GOT3 (cell line): ENCODE results near the gene TBC1D3B.
"Not testable (repeated sequence)": the region's sequence is repeated elsewhere in the genome, so short reads cannot be mapped to it uniquely, and the experiment has no call there.

Experiments used
- DNase-seq: peaks from one replicate; lab custom pipeline; 2025; ENCODE audit warnings: mixed read lengths; lab: John Stamatoyannopoulos, UW

Gene TBC1D3B

DNA sequence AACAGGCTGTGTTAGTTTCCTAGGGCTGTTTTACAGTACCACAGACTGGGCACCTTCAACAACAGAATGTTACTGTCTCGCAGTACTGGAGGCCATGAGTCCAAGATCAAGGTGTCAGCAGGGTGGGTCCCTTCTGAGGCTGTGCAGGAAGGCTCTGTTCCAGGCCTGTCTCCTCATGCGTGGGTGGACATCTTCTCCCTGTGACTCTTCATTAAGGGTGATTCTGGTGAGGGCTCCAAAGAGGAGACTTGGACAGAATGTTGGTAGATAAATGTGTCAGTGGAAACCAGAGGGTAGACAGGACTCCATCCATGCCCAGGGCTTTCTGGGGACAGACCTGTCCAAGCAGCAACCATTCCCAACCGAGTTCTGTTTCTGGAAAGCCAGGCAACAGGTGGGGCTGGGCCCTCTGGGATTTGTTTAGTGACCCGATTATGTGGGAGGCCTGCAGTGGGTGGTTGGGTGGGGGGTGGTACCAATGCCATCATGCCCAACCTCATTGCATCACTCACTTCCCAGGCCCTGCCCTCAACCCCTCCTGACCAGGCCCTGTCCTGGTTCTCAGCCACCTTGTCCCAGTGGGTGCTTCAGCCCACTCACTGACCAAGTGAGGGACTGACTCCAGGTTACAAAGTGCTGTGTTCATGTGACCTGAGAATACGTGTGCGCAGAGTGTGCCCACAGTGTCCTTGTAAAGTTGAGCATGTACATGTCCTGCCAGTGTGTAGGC lies 5.2 kb upstream of the TBC1D3B start:
- DNase-seq = not testable (repeated sequence)

- DNase-seq = not testable (repeated sequence)
These were observed 7.6 kb downstream of the TBC1D3B start for GRCh38 chr17:36168836-36169235.

DNA sequence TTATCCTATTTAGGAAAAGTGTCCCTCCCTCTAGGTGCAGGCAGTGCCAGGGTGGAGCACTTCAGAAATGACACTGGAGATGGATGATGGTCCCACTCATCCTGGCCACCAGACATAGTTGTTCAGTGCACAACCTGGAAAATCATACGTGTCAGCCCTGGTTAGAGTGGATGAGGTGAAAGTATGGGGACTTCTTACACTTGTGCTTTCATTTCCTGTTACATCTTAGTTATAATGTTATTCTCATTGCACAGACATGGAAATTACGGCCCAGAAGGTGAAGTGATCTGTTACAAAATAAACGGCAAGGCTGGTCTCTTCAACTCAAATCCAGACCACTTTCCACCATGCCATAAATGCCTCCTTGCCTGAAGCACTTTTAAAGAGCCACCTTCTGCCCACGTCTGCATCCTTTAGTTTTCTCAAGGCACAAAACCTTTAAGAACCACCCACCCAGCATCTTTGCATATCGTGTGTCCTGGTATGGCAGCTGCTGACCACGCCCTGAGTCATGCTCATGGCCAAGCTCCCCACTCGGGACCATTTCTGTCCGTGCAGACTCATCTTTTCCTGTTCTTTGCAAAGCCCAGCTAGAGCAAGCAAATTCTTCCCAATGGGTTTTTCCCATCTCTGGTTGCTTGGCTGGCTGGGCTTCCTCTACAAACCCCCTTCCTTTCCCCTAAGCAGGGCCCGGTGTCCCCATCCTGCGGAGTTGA lies 22.4 kb downstream of the TBC1D3B start:
- DNase-seq = no peak

- no peak for DNase-seq
These were observed 23.8 kb downstream of the TBC1D3B start for GRCh38 chr17:36152639-36153120.

GRCh38 chr17:36151891-36152638 lies 24.4 kb downstream of the TBC1D3B start:
- DNase-seq = no peak

DNA sequence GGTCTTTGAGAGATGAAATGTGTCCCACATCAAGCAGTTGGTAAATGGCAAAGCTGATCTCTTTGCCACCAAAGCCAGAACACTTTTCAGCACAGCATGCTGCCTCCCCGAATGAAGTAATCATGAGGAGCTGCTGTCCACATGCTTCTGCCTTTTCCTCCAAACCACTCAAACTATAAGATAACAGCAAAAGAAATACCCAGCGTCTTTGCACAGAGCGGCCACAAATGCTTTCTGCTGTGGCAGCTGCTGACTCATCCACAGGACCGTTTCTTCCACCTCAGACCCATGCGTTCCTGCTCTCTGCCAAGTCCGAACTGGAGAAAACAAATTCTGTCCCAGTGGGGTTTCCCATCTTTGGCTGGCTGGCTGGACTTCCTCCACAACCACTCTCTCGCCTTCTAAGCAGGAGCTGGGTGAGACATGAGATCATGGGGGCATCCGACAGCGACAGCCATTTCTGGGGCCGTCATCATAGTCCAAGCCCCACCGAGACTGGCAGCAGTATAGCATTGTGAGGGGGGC lies 27.1 kb downstream of the TBC1D3B start:
- DNase-seq = no peak

GRCh38 chr17:36148559-36149295 lies 27.7 kb downstream of the TBC1D3B start:
- no peak for DNase-seq

DNA sequence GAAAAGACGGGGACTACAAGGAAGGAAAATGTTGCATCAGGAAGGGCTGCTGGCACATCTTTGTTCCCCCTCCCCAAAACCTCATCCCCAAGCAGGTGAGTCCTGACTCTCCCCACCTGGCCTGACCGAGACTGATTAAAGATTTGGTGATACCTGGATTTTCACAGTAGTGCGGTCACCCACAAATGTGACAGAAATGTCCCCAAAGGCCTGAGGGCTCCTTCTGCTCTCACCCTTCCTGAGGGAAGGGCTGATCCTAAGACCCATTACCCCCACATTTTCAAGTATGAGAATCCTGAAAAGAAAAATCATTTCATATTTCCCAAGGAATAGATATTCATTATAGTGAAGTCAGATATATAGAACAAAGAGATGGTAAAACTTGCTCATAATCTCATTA lies 28.8 kb downstream of the TBC1D3B start:
- DNase-seq = no peak

GRCh38 chr17:36144981-36145729 lies 31.3 kb downstream of the TBC1D3B start:
- DNase-seq = no peak

DNA sequence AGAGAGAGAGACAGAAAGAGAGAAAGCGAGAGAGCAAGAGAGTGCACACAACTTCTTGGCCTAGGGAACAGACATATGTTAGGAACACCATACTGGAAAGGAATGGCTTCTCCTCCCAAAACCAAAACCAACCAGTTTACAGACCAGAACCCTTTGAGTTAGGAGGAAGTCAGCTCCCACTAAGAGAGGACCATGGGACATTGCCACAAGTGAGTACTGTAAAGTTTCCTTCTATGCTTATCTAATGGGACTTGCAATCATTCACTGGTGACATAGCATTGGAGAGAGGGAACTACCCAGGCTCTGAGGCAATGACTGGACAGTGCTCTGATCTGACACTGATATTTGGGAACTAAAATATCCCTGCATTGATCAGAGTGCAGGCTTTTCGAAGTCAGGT lies 32.4 kb downstream of the TBC1D3B start:
- no peak for DNase-seq

- DNase-seq = no peak
These were observed 33.6 kb downstream of the TBC1D3B start for GRCh38 chr17:36142806-36143205.

DNA sequence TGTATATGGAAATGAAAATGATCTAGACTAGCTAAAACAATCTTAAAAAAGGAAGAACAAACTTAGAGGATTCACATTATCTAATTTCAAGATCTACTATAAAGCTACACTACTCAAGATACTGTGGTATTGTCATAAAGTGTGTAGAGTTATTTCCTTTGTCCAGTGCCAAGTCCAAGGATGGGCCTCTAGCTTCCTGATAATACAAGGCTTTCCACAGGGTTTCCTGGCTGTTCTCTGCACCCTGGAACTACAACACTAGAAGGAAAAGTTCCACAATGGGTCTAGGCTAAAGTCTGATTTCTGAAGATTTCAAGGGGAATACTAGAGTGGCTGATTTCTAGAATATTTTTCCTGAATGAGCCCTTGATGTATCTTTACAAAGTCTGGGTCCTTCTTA lies 34.2 kb downstream of the TBC1D3B start:
- DNase-seq = no peak

DNA sequence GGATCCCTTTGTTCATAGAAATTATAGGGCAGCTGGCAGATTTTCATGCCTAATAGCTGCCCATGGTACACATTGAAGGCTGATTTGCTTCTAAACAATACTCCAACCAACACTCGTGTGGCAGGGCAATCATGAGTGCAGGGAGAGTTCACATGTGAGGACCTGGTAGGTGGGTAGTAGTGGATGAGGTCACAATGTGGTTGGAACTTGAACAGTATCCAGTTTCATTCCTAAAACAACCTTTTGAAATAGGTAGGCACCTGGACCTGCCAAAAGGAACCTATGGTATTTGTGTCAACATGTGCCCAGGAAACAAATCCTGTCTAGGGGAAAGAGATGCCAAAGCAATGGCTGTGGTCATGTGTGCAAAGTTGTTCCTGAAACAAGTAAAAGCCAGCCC lies 40.0 kb downstream of the TBC1D3B start:
- no peak for DNase-seq

DNA sequence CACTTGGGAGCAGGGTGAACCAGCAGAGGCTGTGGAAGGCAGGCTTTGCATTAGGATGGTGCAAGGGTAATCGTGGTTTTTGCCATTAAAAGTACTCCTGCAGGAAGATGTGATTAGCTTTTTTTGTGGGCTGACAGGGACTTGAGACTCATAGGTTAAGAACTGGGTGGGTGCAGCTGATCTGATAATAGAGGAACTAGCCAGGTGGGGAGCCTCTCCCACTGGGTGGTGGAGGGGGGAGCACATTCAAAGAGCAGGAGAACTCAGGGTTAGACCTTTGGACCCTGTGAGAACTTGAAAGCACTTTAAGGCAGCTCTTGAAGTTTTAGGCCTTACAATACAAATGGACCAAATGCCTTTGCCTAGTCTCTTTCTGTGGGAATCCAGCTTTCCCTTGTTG lies 40.4 kb downstream of the TBC1D3B start:
- no peak for DNase-seq

DNA sequence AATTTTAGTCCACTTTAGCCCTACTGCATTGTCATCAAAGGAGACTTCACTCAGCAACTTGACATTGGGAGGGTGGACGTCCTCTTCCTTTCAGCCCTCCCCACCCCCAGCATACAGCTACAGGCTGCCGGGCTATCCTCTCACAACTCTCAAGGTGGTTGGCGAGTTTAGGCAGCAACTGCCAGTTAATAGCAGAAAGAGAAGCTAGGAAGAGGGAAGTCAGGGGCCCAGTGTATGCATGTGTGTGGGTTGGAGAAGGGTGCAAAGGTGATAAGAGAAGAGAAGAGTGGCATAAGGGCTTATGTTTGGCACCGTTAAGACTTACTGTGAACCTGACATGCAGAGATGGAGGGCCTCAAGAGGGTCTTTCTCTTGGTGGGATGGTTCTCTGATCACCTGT lies 41.0 kb downstream of the TBC1D3B start:
- DNase-seq = no peak

DNA sequence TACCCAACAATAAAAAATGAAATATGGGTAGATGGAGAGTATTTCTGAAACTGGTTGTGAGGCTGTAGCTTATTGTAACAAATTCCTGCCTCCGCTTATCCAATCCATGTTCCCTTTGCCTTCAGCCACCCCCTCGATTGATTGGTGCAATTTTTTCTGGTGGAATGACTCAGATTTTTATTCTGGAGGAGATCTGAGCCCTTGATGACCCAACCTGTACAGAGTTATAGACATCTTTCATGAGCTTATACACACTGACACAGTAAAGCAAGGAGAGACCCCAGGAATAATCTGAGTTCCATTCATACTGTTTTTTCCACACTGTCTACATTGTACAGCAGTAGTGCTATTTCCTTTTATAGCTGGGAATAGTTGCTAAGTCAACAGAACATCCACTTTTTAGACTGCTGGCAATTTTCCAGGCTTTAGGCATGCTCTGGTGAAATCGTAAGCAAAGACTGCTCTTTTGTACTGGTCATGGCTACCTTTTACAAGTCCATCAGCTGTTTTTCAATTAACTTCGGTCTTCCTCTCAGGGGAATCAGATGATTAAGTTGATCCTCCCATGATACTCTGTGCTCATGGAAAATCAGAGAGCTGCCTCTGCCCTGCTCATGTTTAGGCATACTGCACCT lies 42.7 kb downstream of the TBC1D3B start:
- DNase-seq = no peak

GRCh38 chr17:36132421-36132831 lies 44.0 kb downstream of the TBC1D3B start:
- no peak for DNase-seq

DNA sequence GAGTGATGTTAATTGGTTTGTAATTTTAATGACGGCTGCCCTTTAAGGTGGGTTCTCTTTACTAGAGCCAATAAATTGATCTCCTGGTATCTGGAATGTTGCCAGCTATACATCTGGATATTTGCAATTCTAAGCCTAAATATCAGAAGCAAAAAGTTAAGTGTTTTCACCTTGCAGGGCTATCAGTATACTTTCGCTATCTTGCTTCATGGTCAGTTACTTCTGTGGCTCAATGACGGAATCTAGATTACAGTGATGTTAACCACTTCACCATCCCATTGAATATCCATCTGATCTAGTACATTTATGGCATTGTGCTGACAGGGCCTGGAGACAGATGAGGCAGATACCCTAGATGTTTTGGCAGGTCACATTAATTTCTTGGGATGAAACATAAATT lies 44.5 kb downstream of the TBC1D3B start:
- DNase-seq = no peak

DNA sequence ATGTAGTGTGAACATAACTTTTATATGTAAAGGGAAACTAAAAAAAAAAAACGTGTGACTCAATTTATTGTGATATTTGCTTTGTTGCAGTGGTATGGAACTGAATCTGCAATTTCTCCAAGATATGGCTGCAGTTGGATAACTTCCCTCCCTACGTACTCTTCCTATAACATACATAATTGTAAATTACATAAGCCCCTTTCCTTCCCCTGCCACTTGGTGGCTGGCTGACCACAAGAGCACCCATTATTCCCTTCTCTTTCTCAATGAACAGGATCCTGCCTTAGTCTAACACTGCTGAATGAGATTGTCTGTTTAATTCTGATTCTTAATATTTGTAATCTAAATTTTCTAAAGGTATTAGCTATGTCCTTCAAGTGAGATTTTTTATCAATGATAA lies 45.0 kb downstream of the TBC1D3B start:
- DNase-seq = no peak

- DNase-seq = no peak
These were observed 46.1 kb downstream of the TBC1D3B start for GRCh38 chr17:36130346-36130745.

GRCh38 chr17:36129616-36130015 lies 46.8 kb downstream of the TBC1D3B start:
- DNase-seq = no peak
